ENCODE results near the gene ARHGEF1.

ARHGEF1 gene

DNA sequence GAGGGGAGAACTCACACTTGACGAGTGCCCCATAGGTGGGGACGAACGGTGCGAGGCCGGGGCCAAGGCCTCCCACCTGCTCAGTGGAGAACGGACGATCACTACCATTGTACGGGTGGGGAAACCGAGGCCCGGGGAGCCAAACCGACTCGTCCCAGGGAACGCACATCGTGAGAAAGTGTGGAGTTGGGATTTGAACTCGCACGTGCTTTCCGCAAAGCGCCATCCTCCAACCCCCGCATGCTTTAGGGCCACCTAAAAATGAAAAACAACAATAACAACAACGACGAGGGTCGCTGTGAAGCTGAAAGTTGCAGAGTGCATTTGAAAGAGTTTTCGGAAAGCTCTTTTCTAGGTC lies 458 bp downstream of the ARHGEF1 start:
- DNase-seq (ENCODE audit: low read depth in 2 of 2): no peak

DNA sequence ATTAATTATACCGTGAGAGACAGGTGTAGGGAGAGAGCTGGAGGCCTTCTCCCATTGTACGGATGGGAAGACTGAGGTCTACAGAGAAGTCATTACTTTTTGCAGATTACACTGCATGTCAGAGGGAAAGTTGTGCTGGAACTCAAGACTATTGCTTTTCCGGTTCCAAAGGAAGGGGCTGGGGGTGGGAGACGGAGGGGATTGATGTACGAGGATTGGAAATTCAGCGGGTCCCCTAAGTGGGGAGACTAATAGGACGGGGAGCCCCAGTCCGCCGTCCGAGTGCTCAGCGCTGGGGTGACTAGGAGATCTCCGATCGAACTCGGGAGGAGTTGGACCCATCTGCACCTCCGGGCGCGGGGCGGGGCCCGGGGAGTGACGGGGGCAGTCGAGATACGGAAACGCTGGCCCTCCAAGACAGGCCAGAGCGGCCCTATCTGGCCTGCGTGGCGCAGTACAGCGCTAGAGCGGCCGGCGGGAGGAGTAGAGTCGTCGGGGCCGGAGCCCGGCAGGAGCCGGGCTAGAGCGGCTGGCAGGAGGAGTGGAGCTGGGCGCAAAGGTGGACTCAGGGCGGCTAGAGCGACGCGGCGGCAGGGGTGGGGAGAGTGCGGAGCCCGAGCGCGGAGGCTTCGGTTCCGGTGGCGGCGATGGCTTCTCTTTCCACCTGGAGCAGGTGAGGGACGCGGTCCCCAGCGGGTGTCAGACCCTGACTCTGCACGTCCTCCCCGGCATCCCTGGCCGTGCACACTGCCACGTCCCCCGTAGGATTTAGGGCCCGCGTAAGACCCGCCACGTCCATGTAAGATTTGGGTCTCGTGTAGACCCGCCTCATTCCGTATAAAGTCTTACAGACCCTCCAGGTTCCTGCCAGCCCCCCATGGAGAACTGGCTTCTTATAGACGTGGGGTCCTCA lies 1.1 kb downstream of the ARHGEF1 start:
- DNase-seq (ENCODE audit: low read depth in 2 of 2): peak; percentile 90 to 91

DNA sequence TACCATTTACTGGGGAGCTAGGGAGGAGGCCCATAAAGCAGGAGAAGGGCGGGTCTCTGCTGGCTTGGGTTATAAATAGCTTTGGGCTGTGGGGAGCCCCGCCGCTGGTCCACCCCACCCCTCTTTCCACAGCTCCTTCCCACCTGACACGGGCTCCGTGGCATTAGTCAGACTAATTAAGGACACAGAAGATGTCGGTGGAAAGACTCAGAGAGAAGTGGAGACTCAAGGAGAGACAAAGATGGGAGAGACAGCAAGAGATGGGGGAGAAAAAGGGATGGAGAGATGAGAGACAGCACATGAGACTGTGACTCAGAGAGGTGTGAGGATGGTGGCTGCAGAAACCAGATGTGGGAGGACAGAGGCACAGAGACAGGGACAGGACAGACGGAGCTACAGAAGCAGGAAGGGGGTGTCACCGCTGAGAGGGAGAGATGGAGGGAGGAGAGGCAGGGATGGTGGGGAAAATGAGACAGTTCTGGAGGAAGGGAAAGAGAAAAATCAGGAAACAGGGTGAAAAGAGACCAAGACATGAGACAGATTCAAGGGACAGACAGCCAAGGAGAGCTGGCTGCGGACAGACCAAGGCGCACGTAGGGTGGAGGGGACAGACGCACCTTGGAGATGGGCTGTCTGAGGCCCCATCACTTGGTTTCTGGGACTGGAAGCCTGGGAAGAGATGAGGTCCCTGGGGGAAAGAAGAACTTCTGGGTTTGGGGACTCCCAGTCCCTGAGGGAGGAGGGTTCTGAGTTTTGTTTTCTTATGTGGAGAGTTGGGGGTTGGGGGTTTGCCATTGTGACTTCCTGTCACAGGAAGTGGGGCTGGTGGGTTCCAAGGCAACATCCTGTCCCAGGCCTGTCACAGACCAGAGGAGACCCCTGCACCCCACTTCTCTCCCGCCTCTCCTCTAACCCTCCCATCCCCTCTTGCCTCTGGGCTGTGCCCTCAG lies 4.1 kb downstream of the ARHGEF1 start:
- DNase-seq (ENCODE audit: low read depth in 2 of 2): no peak

DNA sequence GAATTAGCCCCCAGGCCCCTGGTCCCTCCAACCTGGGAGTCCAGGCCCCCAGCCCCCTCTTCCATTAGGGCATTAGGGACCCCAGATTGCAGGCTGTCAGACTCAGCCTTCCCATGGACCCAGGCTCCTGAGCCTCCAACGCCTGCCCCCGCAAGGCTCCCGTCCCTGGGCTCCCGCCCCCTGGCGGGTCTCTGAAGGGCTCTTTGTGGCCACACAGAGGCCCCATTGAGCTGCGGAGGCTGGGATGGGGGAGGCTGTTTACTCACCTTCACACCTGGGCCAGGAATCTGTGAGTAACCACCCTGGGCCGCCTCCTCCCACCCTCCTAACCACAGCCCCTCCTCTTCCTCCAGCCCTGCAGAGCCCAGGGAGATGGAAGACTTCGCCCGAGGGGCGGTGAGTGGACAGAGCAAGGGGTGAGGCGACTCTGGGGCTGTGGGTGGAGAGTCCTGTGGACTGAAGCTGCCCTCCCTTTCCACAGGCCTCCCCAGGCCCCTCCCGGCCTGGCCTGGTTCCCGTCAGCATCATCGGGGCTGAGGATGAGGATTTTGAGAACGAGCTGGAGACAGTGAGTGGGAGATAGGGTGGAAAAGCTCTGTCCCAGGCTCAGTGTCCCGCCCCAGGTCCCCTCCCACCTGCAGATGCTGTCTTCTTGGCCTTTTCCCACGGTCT lies 4.9 kb downstream of the ARHGEF1 start:
- DNase-seq (ENCODE audit: low read depth in 2 of 2): no peak

DNA sequence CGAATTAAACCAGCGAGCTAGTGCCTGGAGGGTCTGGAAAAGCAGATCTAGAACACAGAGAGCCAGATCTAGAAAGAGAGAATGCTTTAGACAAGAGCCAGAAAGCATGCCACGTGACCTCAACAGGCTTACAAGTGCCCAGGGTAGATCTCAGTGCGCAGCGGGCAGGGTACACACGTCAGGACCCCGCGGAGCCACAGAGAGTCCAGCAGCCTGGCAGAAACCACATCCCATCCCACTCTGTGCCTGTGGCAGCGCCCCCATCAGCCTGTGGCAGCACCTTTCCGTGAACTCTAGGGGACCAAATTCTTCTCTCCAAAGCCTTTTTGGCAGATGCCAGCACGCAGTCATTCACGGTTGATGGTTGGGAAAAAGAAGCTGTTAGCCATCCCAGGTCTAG lies 5.9 kb downstream of the ARHGEF1 start:
- no peak for DNase-seq (ENCODE audit: low read depth in 2 of 2)

DNA sequence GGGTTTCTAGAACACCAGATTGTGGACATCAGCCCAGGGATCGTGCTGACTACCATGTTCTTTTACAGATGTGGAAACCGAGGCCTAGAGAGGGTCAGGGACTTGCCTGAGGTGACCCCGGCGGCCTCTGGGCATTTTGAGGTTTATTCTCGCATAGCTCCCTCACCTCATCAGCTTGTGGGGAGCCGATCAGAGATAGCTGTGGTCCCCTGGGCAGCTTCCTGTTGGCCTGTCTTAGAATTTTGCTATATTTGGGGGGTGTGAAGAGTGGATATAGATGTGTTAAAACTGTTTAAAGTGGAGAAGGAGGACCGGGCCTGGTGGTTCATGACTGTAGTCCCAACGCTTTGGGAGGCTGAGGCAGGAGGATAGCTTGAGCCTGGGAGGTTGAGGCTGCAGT lies 6.9 kb downstream of the ARHGEF1 start:
- no peak for DNase-seq (ENCODE audit: low read depth in 2 of 2)

DNA sequence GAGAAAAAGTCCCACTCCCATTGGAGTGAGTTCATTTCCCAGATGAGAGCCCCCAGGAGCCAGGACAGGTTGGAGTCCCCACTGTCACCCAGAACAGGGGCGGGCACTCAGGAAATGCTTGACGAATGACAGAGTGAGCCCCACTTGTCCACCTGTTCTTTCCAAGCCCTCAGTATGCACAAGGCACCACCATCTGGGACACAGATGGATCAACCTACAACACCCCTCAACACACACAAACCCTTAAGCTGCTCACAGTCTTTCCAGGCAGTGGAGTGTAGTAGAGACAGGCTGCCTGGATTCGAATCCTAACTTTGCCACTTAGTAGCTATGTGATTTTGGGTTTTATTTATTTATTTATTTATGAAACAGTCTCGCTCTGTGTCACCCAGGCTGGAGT lies 8.0 kb downstream of the ARHGEF1 start:
- no peak for DNase-seq (ENCODE audit: low read depth in 2 of 2)

DNA sequence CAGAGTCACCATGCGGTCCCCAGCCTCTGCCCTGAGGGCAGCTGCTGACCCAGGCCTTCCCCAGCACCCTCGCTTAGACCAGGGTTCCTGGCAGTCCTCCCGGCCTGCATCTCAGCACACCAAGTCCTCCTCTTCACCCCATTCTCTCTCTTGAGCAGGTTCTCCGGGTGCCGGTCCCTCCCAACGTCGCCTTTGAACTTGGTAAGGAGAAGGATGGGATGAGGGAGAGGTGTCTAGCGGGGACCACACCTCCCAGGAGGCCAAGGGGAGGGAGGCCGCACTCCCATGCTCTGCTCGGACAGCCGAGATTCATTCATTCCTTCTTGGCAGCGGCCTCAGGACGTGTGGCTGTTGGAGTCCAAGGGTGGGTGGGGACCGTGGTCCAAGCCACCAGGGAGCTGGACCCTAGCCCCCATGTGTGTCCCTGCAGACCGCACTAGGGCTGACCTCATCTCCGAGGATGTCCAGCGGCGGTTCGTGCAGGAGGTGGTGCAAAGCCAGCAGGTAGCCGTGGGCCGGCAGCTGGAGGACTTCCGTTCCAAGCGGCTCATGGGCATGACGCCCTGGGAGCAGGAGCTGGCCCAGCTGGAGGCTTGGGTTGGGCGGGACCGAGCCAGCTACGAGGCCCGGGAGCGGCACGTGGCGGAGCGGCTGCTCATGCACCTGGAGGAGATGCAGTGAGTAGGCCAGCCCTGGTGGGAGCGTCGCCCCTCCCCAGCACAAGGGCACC lies 9.4 kb downstream of the ARHGEF1 start:
- no peak for DNase-seq (ENCODE audit: low read depth in 2 of 2)

DNA sequence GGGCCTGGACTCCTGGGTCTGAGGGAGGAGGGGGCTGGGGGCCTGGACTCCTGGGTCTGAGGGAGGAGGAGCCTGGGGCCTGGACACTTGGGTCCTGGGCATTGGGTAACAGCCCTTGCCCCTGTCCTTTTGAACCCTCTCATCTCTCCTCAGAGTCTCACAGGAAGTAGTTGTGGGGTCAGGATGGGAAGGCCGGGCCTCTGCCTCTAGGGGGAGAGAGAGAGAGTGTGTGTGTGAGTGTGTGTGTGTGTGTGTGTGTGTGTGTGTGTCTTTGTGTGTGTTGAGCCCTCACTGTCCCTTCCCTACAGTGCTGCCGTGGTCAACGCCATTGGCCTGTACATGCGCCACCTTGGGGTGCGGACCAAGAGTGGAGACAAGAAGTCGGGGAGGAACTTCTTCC lies 10.9 kb downstream of the ARHGEF1 start:
- no peak for DNase-seq (ENCODE audit: low read depth in 2 of 2)

DNA sequence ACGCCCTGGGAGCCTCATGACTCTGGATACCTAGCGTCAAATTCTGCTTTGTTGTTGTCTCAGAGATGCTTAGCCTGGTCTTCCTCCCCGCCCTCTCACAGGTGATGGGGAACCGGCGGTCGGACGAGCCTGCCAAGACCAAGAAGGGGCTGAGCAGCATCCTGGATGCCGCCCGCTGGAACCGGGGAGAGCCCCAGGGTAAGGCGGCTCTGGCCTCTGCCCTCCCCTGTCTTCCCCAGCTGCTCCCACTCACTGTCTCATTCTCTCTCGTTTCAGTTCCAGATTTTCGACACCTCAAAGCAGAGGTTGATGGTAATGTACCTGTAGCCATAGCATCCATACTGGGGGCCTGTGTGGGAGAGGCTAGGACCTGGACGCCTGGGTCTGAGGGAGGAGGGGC lies 11.4 kb downstream of the ARHGEF1 start:
- no peak for DNase-seq (ENCODE audit: low read depth in 2 of 2)

DNA sequence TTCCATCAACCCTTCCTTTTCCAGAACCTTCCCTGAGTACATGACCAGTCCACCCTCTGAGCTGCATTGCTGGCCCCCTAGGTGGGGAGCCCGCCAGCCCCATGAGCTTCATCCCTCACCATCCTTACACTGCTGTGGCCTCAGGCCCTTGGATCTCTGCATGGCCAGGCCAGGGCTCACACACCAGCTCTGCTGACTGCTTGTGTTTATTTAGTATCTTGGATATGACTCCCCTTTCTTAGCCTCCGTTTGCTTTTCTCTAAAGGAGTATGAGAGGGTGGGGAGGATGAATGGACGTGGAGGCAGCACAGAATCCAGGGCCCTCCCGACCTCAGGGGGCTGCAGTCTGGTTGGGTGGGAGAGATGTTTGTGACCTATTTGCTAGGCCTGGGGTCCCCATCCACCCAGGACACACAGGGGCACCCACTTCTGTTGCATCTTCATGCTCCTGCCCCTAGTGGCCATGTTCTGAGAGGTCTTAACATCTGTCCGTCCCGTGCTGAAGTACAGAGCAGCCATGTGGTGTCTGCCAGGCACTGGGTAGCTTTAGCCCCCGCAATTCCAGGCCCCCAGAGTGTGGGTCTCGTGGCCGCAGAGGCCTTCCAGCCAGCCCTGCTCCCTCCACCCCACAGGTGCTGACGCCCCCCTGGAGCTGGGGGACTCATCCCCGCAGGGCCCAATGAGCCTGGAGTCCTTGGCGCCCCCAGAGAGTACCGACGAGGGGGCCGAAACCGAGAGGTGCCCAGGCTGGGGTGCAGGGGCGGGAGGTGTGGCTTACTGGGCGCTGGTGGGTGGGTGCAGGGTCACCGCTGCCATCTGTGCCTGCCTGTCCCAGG lies 13.0 kb downstream of the ARHGEF1 start:
- DNase-seq (ENCODE audit: low read depth in 2 of 2): no peak

DNA sequence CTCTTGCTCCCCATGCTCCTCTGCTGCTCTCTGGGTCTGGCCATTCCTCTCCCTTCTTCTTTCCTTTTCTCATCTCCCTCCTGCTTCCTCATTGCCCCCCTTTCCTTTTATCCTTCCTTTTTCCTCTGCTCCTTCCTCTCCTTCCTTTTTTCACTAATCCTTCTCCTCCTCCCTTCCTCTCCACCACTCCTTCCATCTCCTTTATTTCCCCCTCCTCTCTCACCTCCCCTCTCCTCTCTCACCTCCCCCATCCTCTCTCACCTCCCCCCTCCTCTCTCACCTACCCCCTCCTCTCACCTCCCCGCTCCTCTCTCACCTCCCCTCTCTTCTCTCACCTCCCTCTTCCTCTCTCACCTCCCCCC lies 13.6 kb downstream of the ARHGEF1 start:
- no peak for DNase-seq (ENCODE audit: low read depth in 2 of 2)

DNA sequence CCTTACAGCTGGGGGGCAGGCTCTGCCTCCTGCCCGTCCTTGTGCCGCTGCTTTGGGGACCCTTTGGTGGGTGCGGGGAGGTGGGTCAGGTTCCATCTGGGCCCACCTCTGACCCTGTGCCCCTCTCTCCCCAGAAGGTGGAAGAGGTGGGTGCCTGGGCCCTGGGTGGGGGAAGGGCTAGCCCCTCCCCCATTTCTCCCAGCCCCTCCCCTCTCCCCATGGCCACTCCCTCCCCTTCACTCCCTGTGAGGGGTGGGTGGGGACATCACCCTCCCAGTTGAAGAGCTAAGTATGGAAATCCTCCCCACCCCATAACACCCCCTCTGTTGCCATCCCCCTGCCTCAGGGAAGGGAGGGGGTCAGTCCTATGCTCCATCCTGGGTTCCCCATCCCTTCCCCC lies 14.2 kb downstream of the ARHGEF1 start:
- DNase-seq (ENCODE audit: low read depth in 2 of 2): no peak

DNA sequence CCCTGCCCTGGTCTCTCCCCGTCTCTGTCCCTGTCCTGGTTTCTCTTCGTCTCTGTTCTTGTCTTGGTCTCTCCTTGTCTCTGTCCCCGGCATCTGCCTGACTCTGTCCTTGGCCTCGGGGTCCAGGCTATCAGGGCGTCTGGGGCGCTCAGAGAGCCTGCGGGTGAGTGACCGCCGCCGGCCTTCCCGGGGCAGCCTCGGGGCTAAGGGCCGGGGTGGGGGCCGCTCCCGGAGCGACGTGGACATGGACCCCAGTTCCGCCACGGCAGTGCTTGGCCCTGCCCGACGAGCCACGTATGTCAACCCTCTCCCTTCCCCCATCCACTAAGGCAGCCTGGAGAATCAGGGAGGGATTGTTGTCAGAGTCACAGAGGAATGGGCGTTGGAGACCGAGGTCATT lies 14.8 kb downstream of the ARHGEF1 start:
- no peak for DNase-seq (ENCODE audit: low read depth in 2 of 2)

DNA sequence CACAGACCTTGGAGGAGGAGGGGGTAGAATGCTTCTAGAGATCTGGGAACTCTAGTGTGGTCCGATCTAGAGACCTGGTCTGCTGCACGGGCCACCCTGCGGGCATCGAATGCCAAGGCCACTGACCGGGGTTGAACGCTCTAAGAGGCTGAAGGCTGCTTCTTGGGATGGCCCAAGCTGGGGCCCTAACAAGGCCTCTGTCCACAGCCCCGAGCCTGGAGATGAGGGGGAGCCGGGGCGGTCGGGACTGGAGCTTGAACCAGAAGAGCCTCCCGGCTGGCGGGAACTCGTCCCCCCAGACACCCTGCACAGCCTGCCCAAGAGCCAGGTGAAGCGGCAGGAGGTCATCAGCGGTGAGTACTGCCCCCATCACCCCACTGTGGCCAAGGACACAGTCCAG lies 15.3 kb downstream of the ARHGEF1 start:
- DNase-seq (ENCODE audit: low read depth in 2 of 2): no peak

DNA sequence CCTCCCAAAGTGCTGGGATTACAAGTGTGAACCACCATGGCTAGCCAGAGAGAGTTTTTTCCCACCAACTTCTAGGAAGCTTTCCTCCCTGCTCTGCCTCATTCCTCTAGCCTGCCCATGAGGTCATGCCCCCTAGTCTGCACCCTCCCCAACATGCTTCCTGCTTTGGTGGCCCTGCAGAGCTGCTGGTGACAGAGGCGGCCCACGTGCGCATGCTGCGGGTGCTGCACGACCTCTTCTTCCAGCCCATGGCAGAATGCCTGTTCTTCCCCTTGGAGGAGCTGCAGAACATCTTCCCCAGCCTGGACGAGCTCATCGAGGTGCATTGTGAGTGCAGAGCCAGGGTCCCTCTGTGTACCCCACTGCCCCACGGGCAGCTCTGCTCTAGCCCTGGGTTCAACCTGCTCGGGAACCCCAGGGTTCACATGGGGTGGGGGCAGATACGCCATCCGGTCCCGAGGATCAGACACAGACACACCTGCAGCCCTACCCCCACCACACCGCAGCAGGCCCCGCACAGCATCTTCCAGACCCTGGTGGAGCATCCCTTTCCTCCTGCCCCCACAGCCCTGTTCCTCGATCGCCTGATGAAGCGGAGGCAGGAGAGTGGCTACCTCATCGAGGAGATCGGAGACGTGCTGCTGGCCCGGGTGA lies 18.9 kb downstream of the ARHGEF1 start:
- DNase-seq (ENCODE audit: low read depth in 2 of 2): no peak

DNA sequence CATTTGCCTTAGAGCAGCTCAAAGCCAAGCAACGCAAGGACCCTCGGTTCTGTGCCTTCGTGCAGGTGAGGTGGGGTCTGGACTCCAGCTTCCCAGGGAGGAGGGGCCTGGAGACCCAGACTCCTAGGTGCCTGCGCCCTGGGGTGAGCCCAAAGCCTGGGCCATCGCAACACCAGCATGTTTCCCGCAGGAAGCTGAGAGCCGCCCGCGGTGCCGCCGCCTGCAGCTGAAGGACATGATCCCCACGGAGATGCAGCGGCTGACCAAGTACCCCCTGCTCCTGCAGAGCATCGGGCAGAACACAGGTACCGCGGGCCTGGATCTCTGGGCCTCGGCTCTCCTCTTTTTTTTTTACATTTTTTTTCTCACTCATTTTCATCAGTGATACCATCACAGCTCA lies 19.6 kb downstream of the ARHGEF1 start:
- DNase-seq (ENCODE audit: low read depth in 2 of 2): no peak

DNA sequence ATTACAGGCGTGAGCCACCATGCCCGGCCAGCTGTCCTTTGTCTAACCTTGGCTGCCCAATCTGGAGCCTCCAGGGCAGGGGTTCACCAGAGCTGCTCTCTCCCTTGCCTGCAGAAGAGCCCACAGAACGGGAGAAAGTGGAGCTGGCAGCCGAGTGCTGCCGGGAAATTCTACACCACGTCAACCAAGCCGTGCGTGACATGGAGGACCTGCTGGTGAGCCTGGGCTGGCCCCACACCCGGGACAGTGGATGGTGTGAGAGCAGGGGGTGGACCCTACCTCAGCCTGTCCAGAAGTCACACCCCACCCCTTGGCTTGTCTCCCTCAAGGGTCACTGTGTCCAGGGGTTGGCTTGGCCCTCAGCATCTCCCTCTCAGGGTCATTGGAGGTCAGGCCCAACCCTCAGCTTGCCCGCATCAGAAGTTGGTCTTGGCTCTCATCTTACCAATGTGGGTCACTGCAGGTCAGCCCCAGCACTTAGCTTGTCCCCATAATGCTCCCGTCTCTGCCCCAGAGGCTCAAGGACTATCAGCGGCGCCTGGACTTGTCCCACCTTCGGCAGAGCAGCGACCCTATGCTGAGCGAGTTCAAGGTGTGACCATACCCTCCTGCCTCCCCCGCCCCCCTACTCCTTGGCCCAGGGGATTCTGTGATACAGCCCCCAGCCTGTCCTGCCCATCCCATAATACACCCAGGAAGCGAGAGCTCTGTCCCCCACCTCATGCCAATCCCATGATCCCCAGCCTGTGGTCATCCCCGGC lies 20.4 kb downstream of the ARHGEF1 start:
- DNase-seq (ENCODE audit: low read depth in 2 of 2): no peak

DNA sequence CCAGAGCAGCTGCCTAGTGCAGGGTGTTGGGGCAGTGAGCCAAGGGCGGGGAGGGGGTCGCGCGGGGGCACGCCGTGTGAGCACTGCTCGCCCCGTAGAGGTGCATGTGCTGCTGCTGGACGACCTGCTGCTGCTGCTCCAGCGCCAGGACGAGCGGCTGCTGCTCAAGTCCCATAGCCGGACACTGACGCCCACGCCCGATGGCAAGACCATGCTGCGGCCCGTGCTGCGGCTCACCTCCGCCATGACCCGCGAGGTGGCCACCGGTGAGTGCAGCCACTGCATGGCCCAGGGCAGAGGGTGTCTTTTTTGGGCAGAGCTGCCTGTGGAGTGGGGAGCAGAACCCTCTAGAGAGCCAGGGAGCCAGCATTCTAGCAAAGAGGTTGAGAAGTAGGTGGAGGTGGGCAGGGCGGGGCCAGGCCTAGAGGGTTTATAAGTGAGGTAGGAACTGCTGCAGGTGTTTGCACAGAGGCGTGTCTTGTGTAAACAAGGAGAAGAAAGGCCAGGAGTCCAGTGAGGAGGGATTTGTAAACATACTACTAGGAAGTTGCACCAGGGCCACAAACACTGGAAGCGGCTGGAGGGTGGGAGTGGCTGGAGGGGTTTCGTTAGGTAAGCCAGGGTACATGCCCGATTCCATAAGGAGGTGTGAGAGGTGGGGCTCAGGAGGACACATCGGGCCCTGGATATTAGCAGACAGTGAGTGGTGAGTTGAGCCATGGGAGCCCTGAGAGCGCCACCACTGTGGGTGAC lies 21.3 kb downstream of the ARHGEF1 start:
- DNase-seq (ENCODE audit: low read depth in 2 of 2): no peak

Data from fibroblast of skin of left biceps (primary cell).